Measurements from ENCODE around the gene ARHGAP23. TPM values are rescaled to one million over a fixed set of nuclear protein-coding genes. Genes with fewer than 3 reads are reported as not detected.

The ARHGAP23 gene
- total RNA-seq, 2 donors from 2014 or later = 87.1 to 89.2 TPM

DNA sequence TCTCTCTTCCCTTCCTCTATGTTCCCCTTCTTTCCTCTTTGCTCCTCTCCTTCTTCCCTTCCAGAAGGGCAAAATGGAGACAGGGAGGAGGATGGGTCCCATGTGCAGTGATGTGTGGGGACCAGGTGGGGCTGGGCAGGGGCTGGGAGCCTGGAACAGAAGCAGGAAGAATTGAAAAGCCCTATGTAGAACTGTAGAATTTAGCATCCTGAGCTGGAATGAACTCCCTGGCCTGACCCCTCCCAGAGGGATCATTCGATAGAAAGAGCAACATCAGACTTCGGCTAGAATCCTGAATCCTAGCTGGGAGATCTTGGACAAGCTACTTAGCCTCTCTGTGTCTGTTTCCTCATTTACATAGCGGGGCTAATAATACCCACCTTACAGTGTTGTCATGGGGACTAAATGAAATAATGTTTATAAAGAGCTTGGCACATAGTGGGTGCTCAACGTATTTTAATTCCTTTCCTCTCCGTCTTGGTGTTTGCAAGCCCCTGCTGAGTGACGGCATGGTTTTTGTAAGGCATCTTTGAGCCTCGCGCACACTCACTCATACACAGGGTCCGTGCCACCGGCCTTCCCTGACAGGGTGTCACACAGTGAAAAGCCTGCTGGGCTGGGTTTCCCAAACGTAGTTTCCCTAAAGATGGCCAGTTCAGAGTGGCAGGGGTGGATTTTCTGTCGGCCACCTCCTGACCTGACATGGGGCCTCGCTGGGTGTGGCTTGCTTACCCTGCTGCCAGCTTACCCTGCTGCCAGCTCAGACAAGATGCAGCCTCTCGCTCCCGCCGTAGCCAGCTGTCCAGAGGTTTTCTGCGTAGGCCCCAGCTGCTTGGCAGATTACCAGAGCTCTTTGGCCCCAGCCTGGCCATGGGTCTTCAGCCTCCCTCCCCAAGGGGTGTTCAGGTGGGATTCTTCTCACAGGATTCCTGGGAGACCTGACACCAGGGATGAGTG, 6.1 kb upstream of the ARHGAP23 start:
- peaks cover 26 to 57% of the 10 kb centered on the region in 2 donors for H3K4me1 ChIP-seq (ENCODE audit: control insufficient read depth in 1 of 2, low read depth in 2 of 2)
- ATAC-seq (ENCODE audit: insufficient number of reproducible peaks, low FRiP score, low read depth) = no peak

DNA sequence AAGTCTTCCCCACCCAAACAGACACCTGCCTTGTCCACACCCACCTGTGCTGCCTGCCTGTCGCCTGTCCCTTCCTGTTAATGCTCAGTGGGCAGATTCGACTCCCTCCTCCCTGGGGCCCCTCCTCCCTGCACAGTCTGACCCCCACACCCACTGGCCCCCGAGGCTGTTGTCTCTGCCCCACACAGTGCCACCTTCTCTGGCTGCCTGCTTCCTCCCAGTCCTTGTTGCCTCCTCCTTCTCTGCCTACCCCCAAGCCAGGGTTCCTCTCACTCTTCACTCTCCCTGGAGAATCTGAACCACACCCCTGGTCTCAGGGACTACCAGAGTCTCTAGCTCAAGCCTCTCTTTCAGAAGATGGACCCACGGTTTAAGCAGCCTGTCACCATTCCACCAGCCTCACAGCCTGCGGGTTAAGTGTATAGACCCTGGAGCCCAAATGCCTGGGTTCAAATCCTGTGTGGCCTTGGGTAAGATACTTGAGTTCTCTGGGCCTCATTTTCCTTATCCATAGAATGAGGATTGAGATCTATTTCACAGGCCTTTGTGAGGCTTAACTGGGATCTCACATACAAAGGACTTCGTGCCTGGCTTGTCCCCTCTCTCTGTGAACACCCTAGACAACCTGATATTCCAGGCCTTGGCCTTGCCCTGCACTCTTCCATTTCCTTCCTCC, 3.8 kb upstream of the ARHGAP23 start:
- Histone ChIP-seq H3K4me3 (no peak overlapping the region), H3K4me1 (ENCODE audit: control insufficient read depth in 1 of 2, low read depth in 2 of 2) (peaks cover 33 to 62% of the 10 kb centered on the region in 2 donors), H3K27me3 (replicated peaks; ENCODE audit: insufficient read depth) (no peaks in the 10 kb centered on the region)

More for the DNA sequence above, 6.1 kb upstream of the ARHGAP23 start:
- H3K9me3 ChIP-seq = no peaks in the 10 kb centered on the region
- DNase-seq (ENCODE audit: low spot score) = no peak
- peak overlapping the region; percentile 63 for H3K4me3 ChIP-seq
- TF ChIP-seq, protein P1, sequence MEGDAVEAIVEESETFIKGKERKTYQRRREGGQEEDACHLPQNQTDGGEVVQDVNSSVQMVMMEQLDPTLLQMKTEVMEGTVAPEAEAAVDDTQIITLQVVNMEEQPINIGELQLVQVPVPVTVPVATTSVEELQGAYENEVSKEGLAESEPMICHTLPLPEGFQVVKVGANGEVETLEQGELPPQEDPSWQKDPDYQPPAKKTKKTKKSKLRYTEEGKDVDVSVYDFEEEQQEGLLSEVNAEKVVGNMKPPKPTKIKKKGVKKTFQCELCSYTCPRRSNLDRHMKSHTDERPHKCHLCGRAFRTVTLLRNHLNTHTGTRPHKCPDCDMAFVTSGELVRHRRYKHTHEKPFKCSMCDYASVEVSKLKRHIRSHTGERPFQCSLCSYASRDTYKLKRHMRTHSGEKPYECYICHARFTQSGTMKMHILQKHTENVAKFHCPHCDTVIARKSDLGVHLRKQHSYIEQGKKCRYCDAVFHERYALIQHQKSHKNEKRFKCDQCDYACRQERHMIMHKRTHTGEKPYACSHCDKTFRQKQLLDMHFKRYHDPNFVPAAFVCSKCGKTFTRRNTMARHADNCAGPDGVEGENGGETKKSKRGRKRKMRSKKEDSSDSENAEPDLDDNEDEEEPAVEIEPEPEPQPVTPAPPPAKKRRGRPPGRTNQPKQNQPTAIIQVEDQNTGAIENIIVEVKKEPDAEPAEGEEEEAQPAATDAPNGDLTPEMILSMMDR (IDR thresholded peaks at IDR 0.05) = no peak
- H3K27ac ChIP-seq = peak overlapping the region; percentile 67 to 88
- no peaks in the 10 kb centered on the region for H3K27me3 ChIP-seq (replicated peaks; ENCODE audit: insufficient read depth)
- H3K36me3 ChIP-seq = no peaks in the 10 kb centered on the region

DNA sequence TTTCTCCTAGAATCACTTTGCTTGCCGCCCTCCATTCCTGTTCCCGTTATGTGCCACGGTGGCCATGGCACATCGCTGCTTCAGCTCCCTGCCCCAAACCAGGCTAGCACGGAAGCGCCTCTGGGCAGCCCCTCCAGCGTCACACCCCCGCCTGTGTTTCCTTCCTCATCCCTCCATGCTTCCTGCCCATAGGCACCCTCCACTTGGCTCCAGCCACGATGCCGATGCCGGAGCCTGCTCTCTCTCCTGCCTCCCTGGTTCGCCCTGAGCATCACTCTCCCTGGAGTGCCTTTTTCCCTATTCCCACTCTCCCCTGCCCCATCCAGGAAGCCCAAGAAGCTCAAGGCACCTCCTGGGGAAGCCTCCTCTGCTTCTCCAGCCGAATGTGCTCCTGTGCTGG, 3.2 kb upstream of the ARHGAP23 start:
- no peak for ATAC-seq (ENCODE audit: insufficient number of reproducible peaks, low FRiP score, low read depth)
- no peak for DNase-seq (ENCODE audit: low spot score)
- no peak overlapping the region for H3K4me3 ChIP-seq
- TF ChIP-seq, protein P1 (IDR thresholded peaks at IDR 0.05) = no peak
- peak overlapping the region; percentile 6 to 99 for H3K27ac ChIP-seq
- no peaks in the 10 kb centered on the region for H3K36me3 ChIP-seq
- H3K9me3 ChIP-seq = no peaks in the 10 kb centered on the region
- H3K27me3 ChIP-seq (replicated peaks; ENCODE audit: insufficient read depth) = no peaks in the 10 kb centered on the region
- peaks cover 34 to 62% of the 10 kb centered on the region in 2 donors for H3K4me1 ChIP-seq (ENCODE audit: control insufficient read depth in 1 of 2, low read depth in 2 of 2)

More for the DNA sequence above, 3.8 kb upstream of the ARHGAP23 start:
- no peak for ATAC-seq (ENCODE audit: insufficient number of reproducible peaks, low FRiP score, low read depth)
- H3K36me3 ChIP-seq = no peaks in the 10 kb centered on the region
- peak overlapping the region in 1 of 2 donors; percentile 99 for H3K27ac ChIP-seq
- DNase-seq (ENCODE audit: low spot score) = no peak
- H3K9me3 ChIP-seq = no peaks in the 10 kb centered on the region
- TF ChIP-seq, protein P1 (IDR thresholded peaks at IDR 0.05) = no peak

DNA sequence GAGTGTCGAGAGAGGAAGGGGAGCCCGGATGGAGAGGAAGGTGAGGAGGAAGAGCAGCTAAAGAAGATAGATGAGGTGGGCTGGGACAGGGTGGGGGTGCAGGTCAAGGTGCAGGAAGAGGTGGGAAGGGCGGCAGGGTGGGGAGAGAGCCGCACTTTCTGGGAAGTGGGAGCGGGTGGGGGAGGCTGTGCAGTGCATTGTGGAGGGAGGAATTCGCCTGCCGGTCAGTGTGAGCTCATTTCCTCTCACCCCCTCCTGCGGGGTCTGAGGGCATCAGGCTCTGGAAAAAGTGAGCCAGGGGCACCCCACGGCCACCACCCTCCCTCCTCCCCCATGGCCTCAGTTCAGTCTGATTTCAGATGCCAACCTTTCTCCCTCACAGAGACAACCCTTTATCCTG, 2.5 kb upstream of the ARHGAP23 start:
- ATAC-seq (ENCODE audit: insufficient number of reproducible peaks, low FRiP score, low read depth) (no peak), DNase-seq (ENCODE audit: low spot score) (no peak)
- no peaks in the 10 kb centered on the region for H3K36me3 ChIP-seq
- no peak overlapping the region for H3K4me3 ChIP-seq
- no peaks in the 10 kb centered on the region for H3K27me3 ChIP-seq (replicated peaks; ENCODE audit: insufficient read depth)
- peak overlapping the region; percentile 91 to 99 for H3K27ac ChIP-seq
- peaks cover 35 to 62% of the 10 kb centered on the region in 2 donors for H3K4me1 ChIP-seq (ENCODE audit: control insufficient read depth in 1 of 2, low read depth in 2 of 2)
- TF ChIP-seq, protein P1 (IDR thresholded peaks at IDR 0.05) = no peak
- no peaks in the 10 kb centered on the region for H3K9me3 ChIP-seq

DNA sequence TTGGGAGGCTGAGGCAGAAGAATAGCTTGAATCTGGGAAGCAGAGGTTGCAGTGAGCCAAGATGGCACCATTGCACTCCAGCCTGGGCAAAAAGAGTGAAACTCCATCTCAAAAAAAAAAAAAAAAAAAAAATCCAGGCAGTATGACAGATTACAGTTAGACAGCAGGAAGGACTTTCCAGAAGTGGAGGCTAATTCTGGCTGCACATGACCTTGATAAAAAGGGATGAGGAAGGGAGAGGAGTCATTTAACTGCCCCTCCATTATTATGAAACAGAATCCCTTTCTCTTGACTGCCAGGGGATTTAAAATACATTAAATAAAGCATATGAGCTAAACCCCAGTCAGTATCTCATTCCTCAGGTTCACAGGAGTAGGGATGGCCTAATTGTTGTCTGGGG, 1.8 kb upstream of the ARHGAP23 start:
- TF ChIP-seq, protein P1 (IDR thresholded peaks at IDR 0.05) = no peak
- no peaks in the 10 kb centered on the region for H3K36me3 ChIP-seq
- peak overlapping the region; percentile 91 to 99 for H3K27ac ChIP-seq
- DNase-seq (ENCODE audit: low spot score) = no peak
- no peaks in the 10 kb centered on the region for H3K27me3 ChIP-seq (replicated peaks; ENCODE audit: insufficient read depth)
- no peaks in the 10 kb centered on the region for H3K9me3 ChIP-seq
- no peak overlapping the region for H3K4me3 ChIP-seq
- peaks cover 32 to 61% of the 10 kb centered on the region in 2 donors for H3K4me1 ChIP-seq (ENCODE audit: control insufficient read depth in 1 of 2, low read depth in 2 of 2)
- no peak for ATAC-seq (ENCODE audit: insufficient number of reproducible peaks, low FRiP score, low read depth)
